Tibial nerve (tissue), 4 donors: ENCODE results near the gene TAS1R2.

ENCODE experiments used
- CTCF ChIP-seq, 5 experiments: fragments of 200-600 bp in 3 of 5; fragments of 450-650 bp in 2 of 5; sonication (generic) in 3 of 5; IDR thresholded peaks; one replicate each; pipeline ENCODE4 v1.5.1; 2016 to 2019; ENCODE audit warnings: antibody characterized with exemption in 5 of 5, mild to moderate bottlenecking in 3 of 5, moderate library complexity in 2 of 5
- EP300 ChIP-seq, 2 donors: sonication (generic); formaldehyde crosslinking; IDR thresholded peaks; one replicate each; pipeline ENCODE4 v1.6.1; 2017; ENCODE audit warnings: antibody characterized with exemption in 2 of 2, mild to moderate bottlenecking in 1 of 2
- POLR2A ChIP-seq, 2 donors: fragments of 450-650 bp; IDR thresholded peaks; one replicate each; pipeline ENCODE4 v1.6.1; 2017; ENCODE audit warnings: antibody characterized with exemption in 2 of 2, mild to moderate bottlenecking in 2 of 2, moderate library complexity in 2 of 2

- TF ChIP-seq CTCF (IDR thresholded peaks at IDR 0.05) (no peak), POLR2A (IDR thresholded peaks at IDR 0.05) (no peak), EP300 (IDR thresholded peaks at IDR 0.05) (no peak)
Observed at GRCh38 chr1:18803851-18804250, 55.6 kb downstream of the TAS1R2 start.
